ENCODE data around the gene CLINT1.
"Not testable (repeated sequence)": the region's sequence is repeated elsewhere in the genome, so short reads cannot be mapped to it uniquely, and the experiment has no call there.

CLINT1 gene

DNA sequence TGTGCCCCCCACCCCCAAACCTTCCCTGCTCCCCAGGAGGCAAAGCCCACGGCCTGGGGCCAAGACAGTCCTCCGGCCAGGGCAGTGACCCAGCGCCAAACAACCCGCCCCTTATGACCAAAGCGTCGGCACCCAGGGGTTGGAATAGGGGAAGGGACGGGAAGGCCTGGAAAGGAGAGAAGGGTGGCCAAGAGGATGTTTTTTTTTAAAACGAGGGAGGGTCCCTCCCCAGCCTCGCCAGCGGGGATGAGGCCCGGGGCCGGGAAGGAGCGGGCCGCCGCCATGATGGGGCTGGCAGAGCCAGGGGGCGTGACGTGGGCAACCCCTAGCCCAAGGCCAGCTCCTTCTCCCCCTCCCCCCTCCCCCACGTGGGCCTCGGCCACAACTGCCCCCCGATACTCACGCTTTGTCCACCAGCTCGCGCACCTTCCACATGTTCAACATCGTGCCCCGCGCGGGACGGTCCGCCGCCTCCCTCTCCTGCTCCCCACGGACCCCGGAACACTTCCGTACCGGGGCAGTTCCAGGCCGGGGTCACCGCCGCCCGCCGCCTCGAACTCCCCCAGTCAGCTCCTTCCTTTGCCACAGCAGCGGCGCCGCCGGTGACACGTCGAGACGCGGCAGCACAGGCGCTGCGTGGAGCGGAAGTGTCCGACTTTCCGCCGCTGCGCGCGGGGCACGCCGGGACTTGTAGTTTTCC, at the start of gene CLINT1:
Gene CLINT1 (minus strand): TSS at position 619 of the 700 bp plus-strand sequence. CDS start 175 bp downstream, at position 444.
- DNase-seq (ENCODE audit: low read depth in 1 of 2, low spot score in 1 of 2), result peak; percentile 70 to 82

DNA sequence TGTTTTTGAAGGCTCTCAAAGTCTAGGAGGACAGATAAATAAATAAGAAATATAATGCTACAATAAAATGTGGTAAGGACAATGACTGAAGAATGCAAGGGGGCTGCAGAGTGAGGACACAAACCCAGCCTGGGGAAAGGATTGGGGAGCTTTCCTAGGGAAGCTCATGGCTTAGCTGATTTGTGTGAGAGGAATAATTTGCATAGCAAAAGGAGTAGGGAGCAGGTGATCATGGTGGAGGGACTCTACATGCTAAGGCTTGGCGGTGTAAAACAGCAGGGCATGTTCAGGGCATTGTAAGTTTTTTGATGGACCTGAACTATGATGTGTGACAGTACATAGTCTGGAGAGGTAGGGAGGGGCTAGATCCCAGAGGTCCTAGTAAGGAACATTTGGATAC, 49.5 kb upstream of the CLINT1 start:
- no peak for DNase-seq (ENCODE audit: low read depth in 1 of 2, low spot score in 1 of 2)

DNA sequence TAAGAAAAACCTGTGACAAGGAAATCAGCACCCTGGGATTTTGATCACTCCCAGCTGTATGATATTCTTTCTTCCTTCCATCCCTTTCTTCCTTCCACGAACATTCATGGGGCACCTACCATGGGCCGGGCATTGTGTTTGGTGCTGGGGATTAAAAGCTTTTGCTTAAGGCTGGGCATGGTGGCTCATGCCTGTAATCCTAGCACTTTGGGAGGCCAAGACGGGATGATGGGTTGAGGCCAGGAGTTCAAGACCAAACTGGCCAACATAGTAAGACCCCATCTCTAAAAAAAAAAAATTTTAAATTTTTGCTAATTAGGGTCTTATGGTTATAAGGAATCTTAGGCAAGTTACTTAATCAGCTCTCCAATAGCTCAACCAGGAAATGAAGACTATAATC, 48.5 kb upstream of the CLINT1 start:
- DNase-seq (ENCODE audit: low read depth in 1 of 2, low spot score in 1 of 2), result no peak

DNA sequence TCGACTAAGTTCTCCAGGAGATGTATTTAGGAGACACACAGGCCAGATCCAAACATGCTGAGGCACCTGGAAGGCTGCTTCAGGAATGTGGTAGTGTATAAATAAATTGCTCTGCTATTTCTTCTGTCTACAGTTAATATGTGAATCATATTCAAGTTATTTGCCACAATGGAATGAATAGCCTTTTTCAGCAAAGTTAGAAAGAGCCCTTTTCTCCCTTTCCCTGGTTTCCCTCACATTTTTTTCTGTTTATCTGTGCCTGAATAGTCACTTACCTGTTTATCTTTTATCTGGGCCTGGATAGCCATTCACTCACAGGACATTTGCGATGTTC, 44.1 kb upstream of the CLINT1 start:
- no peak for DNase-seq (ENCODE audit: low read depth in 1 of 2, low spot score in 1 of 2)

DNA sequence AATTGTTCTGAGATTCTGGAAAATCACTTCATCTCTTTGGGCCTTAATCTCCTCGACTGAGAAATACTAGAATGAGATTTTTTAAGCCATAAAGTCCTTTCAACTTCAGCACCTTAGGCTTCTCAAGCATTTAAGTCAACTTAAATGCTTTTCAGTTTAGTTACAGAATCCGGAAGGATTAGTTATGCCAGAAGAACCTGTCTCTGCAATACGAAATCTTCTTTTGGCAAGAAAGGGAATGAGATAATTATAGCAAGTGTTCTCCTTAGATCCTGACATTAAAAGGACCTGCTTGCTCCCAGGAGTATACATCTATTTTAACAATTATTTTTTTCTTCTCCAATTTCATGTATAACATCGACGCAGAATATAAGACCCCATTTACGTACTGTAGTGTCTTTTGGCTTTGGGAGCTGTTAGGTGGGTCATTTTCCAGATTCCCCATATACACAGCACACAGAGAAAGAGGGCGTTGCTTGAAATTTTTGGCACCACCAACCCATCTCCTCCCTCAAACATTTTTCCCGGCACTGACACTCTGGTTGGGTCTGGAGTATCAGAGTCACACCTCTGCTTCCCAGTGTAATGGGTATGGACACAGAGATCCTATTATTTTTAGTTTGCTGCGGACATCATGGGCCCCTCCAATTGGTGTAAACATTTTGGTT, 43.6 kb upstream of the CLINT1 start:
- DNase-seq (ENCODE audit: low read depth in 1 of 2, low spot score in 1 of 2), result no peak

DNA sequence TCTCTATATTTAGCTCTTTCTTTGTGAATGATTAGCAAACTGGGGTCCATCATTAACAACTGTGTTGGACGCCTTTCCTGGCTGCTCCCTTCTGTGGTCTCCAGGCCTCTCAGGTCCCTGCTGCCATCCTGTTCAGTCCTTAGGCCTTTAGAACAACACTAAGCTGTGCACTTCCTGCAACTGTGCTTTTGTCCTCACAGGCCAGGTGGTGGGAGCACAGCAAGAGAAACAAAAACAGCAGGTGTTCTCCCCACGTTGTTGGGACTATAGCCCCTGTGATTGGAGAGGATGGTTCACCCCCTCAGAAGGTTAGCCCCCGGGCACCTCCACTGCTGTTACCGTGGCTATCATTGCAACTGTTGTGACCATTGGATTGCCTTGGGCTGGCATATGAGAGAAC, 41.7 kb upstream of the CLINT1 start:
- DNase-seq (ENCODE audit: low read depth in 1 of 2, low spot score in 1 of 2), result no peak

DNA sequence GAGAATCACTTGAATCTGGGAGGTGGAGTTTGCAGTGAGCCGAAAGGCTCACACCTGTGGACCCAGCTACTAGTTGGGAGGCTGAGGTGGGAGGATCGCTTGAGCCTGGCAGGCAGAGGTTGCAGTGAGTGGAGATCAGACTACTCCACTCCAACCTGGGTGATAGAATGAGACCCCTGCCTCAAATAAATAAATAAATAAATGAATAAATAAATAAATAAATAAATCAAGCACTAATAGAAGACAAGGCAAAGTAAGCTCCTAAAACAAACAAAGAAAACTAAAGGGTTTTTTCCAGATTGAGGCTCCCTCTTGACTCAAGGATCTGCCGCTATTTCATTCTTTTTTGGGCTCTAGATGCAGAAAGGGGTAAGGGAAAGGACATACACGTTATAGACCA, 34.7 kb upstream of the CLINT1 start:
- no peak for DNase-seq (ENCODE audit: low read depth in 1 of 2, low spot score in 1 of 2)

DNA sequence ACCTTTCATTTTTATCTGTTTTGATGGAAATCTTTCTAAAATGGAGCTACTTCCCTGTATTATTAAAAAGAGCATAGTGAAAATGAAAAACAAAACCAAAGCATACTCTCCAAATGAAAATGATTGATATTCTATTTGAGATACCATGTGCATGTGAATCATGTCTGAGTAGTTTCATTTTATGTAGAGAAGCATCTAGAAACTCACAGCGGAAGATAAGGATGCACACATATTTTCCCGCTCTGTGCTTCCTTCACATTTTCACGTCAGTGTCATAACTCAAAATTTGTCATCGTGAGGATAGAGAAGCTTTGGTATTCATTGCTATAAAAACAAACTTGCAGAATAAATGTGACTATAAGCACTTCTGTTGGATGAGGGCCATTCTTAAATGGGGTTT, 34.0 kb upstream of the CLINT1 start:
- no peak for DNase-seq (ENCODE audit: low read depth in 1 of 2, low spot score in 1 of 2)

DNA sequence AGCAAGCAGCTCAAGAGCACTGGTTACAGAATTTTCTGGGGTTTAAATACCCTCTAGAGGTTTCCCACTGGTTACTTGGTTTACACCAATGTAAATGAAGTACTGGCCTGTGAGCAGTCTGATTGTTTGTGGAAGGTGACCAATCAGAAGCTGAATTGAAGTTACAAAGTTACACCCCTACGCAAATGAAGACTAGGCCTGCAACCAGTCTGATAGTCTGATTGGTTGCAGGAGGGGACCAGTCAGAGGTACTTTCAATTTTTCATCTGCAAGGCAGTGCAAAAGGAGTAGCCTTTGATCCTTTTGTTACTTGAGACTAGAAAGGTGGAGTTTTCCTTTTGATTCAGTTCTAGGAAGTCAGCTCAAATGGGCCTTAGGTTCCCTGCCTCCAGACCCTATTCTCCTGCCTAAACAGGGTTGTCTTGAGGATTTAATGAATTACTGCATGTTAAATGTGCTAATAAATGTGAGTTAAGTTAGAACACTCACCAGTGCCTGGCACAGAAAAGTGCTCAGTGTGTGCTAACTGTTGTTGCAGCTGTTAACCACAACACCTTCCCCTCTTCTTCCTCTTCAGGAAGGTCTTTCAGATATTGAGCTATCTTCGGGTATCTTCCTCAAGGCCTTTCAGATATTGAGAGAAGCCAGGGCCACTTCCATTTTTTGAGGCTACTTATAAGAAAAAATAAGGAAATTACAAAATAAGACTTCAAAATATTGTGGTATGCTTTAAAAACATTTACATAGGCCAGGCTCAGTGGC, 32.1 kb upstream of the CLINT1 start:
- no peak for DNase-seq (ENCODE audit: low read depth in 1 of 2, low spot score in 1 of 2)

DNA sequence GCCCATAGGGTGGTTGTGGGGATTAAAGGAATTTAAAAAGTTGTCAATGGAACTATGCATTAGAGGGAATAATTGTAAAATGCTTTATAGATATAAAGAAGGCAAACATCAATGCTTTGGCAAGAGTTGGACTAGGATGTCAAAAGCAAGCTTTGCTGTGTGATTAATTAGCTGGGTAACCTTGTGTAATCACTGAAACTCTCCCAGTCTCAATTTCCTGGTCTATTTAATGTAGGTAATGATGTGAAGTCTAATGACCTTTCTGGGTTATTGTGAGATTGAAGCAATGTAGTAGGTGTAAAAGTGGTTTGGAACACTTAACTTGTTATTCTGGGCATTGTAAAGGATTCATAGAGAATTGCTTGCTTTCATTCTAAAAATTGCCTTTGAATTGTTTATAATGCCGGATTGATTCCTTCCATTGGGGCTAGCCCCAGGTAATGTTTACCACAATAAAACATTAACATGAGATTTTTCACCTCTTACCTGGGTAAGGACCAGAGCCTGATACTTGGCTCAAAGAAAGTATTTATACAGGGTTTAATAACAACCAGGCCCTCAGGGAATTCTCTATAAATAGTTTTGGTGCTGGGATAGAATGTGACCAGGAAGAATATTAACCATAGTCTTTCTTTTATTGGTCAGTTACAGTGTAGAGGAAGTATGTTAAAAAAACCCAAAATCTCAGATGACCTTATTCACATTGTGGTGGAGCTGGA, 30.0 kb upstream of the CLINT1 start:
- no peak for DNase-seq (ENCODE audit: low read depth in 1 of 2, low spot score in 1 of 2)

DNA sequence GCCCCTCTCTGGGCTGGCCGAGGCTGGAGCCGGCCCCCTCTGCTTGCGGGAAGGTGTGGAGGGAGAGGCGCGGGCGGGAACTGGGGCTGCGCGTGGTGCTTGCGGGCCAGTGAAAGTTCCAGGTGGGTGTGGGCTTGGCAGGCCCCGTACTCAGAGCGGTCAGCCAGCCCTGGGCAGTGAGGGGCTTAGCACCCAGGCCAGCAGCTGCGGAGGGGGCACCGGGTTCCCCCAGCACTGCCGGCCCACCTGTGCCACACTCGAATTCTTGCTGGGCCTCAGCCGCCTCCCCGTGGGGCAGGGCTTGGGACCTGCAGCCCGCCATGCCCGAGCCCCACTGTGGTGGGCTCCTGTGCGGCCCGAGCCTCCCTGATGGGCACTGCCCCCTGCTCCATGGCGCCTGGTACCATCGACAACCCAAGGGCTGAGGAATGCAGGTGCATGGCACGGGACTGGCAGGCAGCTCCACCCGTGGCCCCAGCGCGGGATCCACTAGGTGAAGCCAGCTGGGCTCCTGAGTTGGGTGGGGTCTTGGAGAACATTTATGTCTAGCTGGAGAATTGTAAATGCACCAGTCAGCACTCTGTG, 27.9 kb upstream of the CLINT1 start:
- no peak for DNase-seq (ENCODE audit: low read depth in 1 of 2, low spot score in 1 of 2)

DNA sequence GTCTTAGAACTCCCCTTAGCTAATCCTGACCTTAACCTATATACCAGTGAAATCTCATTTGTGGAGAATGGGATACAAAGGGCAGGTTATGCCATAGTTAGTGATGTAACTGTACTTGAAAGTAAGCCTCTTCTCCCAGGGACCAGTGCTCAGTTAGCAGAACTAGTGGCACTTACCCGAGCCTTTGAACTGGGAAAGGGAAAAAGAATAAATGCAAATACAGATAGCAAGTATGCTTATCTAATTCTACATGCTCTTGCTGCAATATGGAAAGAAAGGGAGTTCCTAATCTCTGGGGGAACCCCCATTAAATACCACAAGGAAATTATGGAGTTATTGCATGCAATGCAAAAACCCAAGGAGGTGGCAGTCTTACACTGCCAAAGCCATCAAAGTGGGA, 26.1 kb upstream of the CLINT1 start:
- DNase-seq (ENCODE audit: low read depth in 1 of 2, low spot score in 1 of 2), result not testable (repeated sequence)

DNA sequence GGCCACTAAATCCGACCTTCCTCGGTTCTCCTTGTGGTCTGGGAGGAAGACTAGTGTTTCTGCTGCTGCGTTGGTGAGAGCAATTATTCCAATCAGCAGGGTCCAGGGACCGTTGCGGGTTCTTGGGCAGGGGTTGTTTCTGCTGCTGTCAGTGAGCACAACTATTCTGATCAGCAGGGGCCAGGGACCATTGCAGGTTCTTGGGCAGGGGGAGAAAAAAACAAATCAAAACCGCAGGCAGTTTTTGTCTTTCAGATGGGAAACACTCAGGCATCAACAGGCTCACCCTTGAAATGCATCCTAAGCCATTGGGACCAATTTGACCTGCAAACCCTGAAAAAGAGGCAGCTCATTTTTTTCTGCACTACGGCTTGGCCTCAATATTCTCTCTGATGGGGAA, 22.6 kb upstream of the CLINT1 start:
- DNase-seq (ENCODE audit: low read depth in 1 of 2, low spot score in 1 of 2), result not testable (repeated sequence)

DNA sequence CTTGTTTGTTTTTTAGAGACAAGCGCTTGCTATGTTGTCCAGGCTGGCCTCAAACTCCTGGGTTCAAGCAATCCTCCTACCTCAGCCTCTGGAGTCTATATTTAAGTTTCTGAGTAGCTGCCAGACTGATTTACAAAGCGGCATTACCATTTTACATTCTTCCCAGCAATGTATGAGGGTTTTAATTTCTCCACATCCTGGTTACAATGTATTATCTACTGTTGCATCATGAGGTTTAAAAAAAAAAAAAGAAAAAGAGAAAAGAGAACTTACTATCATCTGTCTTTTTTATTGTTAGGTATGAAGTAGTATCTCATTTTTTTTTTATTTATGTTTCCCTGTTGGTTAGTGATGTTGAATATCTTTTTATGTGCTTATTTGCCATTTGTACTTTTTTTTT, 18.9 kb upstream of the CLINT1 start:
- no peak for DNase-seq (ENCODE audit: low read depth in 1 of 2, low spot score in 1 of 2)

DNA sequence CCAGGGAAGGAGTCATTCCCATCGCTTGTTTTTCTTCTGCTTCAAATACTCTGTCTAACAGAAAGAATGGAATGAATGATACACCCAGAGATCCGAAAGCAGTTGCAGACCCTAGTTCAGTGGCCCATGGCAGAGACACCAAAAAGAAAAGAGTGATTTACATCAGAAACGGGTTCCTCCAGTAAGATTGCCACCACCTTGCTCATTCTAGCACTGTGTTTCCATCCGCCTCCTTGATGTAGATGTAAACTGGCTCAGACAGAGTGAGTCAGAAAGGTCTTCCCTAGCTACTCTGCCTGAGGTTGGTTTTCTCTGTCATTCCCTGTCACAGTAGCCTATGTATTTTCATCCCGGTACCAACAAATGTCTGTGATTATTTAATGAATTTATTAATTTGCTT, 15.9 kb upstream of the CLINT1 start:
- no peak for DNase-seq (ENCODE audit: low read depth in 1 of 2, low spot score in 1 of 2)

DNA sequence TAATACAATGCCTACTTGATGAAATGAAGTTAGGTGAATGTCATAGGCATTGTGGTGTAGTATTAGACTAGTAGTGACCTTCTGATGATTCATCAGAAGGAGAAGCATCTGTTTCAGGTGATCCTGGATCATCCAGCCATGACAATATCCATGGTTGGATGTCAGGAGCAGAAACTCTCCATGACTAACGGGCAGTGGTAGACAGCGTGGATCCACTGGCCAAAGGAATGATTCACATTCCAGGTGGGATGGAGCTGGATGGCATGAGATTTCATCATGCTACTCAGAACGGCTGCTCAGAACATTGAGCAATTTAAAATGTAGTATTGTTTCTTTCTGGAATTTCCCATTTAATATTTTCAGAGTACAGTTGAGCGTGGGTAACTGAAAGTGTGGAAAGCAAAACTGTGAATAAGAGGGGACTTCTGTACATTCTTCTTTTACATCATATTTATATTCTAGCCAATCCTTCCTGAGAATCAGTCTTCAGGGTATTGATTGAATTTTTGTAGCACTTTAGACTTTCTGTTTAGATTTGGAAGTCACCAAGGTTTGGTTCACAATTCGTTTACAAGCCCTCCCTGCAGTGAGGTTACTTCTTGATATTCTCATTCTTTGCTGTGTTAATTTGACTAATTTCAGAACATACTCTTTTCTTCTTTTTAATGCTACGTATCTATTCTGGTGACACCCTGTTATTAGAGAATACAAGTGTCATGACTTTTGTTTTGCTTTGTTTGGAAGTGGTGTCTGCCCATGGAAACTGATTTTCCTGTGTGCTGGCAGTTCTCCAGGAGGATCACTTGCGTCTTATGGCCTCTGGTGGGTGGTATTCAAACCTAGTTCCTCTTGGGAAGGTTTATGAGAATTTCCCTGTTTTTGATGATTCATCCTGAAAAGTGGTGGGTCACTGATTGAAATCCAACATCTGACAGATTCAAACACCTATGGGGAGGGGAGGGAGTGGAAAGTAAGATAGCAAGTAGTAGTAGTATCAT, 12.2 kb upstream of the CLINT1 start:
- DNase-seq (ENCODE audit: low read depth in 1 of 2, low spot score in 1 of 2), result no peak

DNA sequence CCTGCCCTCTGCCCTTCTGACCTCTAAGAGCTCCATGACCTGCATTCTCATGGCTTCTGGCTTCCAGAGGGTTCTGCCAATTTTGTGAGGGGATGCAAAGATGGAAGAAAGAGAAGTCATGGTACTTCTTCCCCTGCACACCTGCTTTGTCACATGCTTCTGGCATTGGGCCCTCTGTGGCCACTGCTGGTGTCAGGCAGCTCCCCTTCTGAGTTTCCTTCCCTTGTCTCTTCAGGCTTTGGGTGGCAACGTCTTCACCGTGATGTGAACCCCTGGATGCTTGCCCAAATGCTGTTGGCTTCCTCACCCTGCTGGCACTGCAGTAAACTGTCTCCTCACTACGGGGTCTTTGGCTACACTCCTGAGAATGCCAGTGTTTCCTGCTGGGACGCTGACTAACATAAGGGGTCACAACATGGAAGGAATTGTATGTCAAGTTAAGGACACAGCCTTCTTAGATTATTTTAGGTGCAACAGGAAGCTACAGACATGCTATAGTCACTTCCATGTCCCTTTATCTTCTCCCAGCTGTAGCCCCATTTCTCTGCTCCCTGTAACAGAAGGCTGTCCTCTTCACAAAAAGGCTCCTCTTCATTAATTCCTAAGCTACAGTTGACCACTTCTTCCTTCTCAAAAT, 8.9 kb upstream of the CLINT1 start:
- DNase-seq (ENCODE audit: low read depth in 1 of 2, low spot score in 1 of 2), result no peak

DNA sequence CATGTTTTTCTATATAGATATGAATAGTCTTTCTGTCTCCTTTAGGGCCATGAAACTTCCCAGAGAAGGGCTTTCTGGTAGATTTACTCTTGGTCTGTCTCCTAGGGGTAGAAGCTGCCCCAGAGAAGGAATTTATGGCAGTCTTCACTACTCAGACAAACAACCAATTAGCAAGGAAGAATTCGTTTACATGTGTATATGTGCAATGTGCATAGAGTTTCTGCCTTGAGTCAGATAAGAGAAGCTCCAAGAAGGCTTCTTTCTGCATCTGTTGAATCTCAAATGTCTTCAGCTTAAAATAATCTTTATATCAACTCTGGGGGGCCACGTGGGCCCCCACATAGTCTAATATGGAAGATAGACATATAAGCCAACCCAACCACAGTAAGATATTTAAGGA, 7.6 kb upstream of the CLINT1 start:
- no peak for DNase-seq (ENCODE audit: low read depth in 1 of 2, low spot score in 1 of 2)

DNA sequence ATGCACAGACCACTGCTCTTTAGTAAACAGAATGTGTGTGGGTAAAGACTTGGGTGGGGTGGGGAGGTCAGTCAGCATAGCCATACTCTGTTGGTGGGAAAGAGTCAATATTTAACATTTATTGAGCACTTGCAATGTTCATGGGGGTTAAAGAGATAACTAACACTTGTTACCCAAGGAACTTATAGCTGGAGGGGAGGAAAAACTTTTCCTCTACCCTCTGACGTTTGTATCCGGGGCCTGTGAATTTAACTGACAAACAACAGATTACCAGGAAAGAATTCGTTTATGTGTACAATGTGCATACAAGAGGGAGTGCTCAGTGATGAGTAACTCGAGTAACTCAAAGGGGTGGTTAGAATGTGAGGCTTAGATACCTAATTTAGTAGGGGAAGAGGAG, 6.8 kb upstream of the CLINT1 start:
- DNase-seq (ENCODE audit: low read depth in 1 of 2, low spot score in 1 of 2), result no peak

DNA sequence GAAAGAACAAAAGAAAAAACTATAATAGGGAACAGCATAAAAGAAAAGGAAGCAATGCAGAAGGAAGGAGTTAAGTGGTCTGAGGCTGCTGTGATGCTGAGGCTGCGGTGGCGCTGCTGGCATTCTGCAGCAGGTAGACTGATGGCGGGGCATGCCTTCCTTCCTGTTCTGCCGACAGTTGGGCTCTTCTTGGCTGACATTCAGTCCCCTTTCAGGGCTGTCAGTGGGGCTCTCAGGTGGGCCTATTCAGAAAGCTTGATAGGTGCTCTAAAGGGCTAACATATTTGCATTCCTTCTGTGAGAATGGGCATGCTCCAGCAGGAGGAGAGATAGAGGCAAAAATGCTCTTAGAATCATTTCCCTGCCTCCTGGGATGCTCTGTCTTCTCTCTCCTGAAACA, 5.1 kb upstream of the CLINT1 start:
- DNase-seq (ENCODE audit: low read depth in 1 of 2, low spot score in 1 of 2), result no peak
